Measurements from ENCODE around the gene POLRMT.
"Not testable (repeated sequence)": the region's sequence is repeated elsewhere in the genome, so short reads cannot be mapped to it uniquely, and the experiment has no call there.

The POLRMT gene

DNA sequence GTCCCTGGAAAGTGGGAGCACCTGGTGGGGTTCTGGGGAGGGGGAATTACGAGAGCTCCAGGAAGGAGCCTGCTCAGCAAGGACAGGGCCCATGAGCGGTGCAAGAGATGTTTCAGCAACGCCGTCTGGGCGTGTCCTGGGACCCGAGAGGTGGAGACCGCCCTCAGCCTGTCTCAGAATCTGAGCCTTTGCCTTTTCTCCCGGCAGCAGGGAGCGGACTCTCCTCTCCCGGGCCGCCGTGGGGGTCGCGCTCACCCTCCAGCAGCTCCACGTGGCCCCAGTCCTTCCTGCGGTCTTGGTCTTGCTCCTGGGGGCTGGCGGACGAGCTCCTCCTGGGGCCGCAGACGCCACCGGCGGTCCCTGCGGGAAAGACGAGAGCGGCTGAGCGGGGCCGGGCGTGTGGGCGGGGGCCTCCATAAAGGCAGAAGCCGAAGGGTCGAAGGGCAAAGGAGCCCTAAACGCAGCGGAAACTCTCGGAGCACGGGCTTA is 714 bp downstream of the POLRMT start:
- Histone ChIP-seq H3K4me1 (ENCODE audit: insufficient read depth, poor library complexity, severe bottlenecking) (peaks cover 2% of the 10 kb centered on the region), H3K36me3 (ENCODE audit: low read depth) (peaks cover 27% of the 10 kb centered on the region), H3K4me3 (ENCODE audit: severe bottlenecking) (peak overlapping the region; percentile 68), H3K27me3 (ENCODE audit: insufficient read depth, poor library complexity, severe bottlenecking) (no peaks in the 10 kb centered on the region), H3K27ac (ENCODE audit: poor library complexity, severe bottlenecking) (peak overlapping the region; percentile 46), H3K9me3 (ENCODE audit: severe bottlenecking) (no peaks in the 10 kb centered on the region)
- peak; percentile 64 for ATAC-seq (ENCODE audit: low read depth)
- no peak for TF ChIP-seq CTCF (IDR thresholded peaks at IDR 0.05; ENCODE audit: poor library complexity, severe bottlenecking)
- no peak for DNase-seq (ENCODE audit: low spot score)

- no peak overlapping the region for H3K27ac ChIP-seq (ENCODE audit: poor library complexity, severe bottlenecking)
- H3K9me3 ChIP-seq (ENCODE audit: severe bottlenecking), result no peaks in the 10 kb centered on the region
- H3K27me3 ChIP-seq (ENCODE audit: insufficient read depth, poor library complexity, severe bottlenecking), result no peaks in the 10 kb centered on the region
- DNase-seq (ENCODE audit: low spot score) (no peak), ATAC-seq (ENCODE audit: low read depth) (no peak)
- no peak overlapping the region for H3K4me3 ChIP-seq (ENCODE audit: severe bottlenecking)
- peaks cover 2% of the 10 kb centered on the region for H3K4me1 ChIP-seq (ENCODE audit: insufficient read depth, poor library complexity, severe bottlenecking)
- peaks cover 36% of the 10 kb centered on the region for H3K36me3 ChIP-seq (ENCODE audit: low read depth)
- TF ChIP-seq CTCF (IDR thresholded peaks at IDR 0.05; ENCODE audit: poor library complexity, severe bottlenecking), result no peak
Observed at GRCh38 chr19:629961-630714, 3.2 kb downstream of the POLRMT start.

DNA sequence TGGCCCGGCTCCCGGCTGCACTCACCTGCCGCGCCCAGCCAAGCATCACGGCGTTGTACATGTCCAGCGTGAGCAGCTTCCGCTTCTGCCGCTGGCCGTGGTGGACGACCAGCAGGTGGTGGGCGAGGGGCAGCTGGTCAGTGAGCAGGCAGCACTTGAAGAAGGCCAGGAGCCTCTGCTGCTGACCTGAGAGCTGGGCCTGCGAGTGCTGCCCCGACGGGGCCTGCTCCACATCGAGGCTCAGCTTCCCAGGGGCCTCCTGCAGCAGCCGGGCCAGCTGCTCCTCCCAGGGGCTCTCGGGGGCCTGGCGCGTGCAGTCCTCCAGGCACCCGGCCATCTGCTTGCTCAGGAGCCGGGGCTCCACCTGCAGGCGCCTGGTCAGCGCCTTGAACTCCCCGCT is 3.8 kb downstream of the POLRMT start:
- not testable (repeated sequence) for DNase-seq (ENCODE audit: low spot score); H3K27ac ChIP-seq (ENCODE audit: poor library complexity, severe bottlenecking); H3K4me3 ChIP-seq (ENCODE audit: severe bottlenecking); ATAC-seq (ENCODE audit: low read depth); H3K27me3 ChIP-seq (ENCODE audit: insufficient read depth, poor library complexity, severe bottlenecking); H3K4me1 ChIP-seq (ENCODE audit: insufficient read depth, poor library complexity, severe bottlenecking); H3K9me3 ChIP-seq (ENCODE audit: severe bottlenecking)
- H3K36me3 ChIP-seq (ENCODE audit: low read depth), result peaks cover 38% of the 10 kb centered on the region

GRCh38 chr19:628168-628567 is 5.2 kb downstream of the POLRMT start:
- Histone ChIP-seq H3K27ac (ENCODE audit: poor library complexity, severe bottlenecking) (no peak overlapping the region), H3K4me3 (ENCODE audit: severe bottlenecking) (no peak overlapping the region), H3K27me3 (ENCODE audit: insufficient read depth, poor library complexity, severe bottlenecking) (no peaks in the 10 kb centered on the region), H3K4me1 (ENCODE audit: insufficient read depth, poor library complexity, severe bottlenecking) (peaks cover 2% of the 10 kb centered on the region), H3K36me3 (ENCODE audit: low read depth) (peaks cover 40% of the 10 kb centered on the region), H3K9me3 (ENCODE audit: severe bottlenecking) (no peaks in the 10 kb centered on the region)
- DNase-seq (ENCODE audit: low spot score), result no peak
- TF ChIP-seq CTCF (IDR thresholded peaks at IDR 0.05; ENCODE audit: poor library complexity, severe bottlenecking), result peak; percentile 12
- no peak for ATAC-seq (ENCODE audit: low read depth)

GRCh38 chr19:626566-626965 is 6.8 kb downstream of the POLRMT start:
- H3K36me3 ChIP-seq (ENCODE audit: low read depth), result peaks cover 37% of the 10 kb centered on the region
- not testable (repeated sequence) for ATAC-seq (ENCODE audit: low read depth); H3K4me3 ChIP-seq (ENCODE audit: severe bottlenecking); H3K27me3 ChIP-seq (ENCODE audit: insufficient read depth, poor library complexity, severe bottlenecking); H3K4me1 ChIP-seq (ENCODE audit: insufficient read depth, poor library complexity, severe bottlenecking); H3K9me3 ChIP-seq (ENCODE audit: severe bottlenecking); DNase-seq (ENCODE audit: low spot score); H3K27ac ChIP-seq (ENCODE audit: poor library complexity, severe bottlenecking)

- no peak for TF ChIP-seq CTCF (IDR thresholded peaks at IDR 0.05; ENCODE audit: poor library complexity, severe bottlenecking)
- no peak for DNase-seq (ENCODE audit: low spot score)
- Histone ChIP-seq H3K9me3 (ENCODE audit: severe bottlenecking) (no peaks in the 10 kb centered on the region), H3K4me3 (ENCODE audit: severe bottlenecking) (no peak overlapping the region), H3K27ac (ENCODE audit: poor library complexity, severe bottlenecking) (no peak overlapping the region), H3K27me3 (ENCODE audit: insufficient read depth, poor library complexity, severe bottlenecking) (no peaks in the 10 kb centered on the region), H3K4me1 (ENCODE audit: insufficient read depth, poor library complexity, severe bottlenecking) (no peaks in the 10 kb centered on the region), H3K36me3 (ENCODE audit: low read depth) (peaks cover 29% of the 10 kb centered on the region)
- no peak for ATAC-seq (ENCODE audit: low read depth)
Observed at GRCh38 chr19:625257-625656, 8.1 kb downstream of the POLRMT start.
